GM12873 (cell line): ENCODE measurements around the gene MIPEP.

ENCODE experiments used
- CTCF ChIP-seq: IDR thresholded peaks from 2 replicates; pipeline ENCODE4 v1.5.1; 2012; ENCODE audit warnings: low read depth, mild to moderate bottlenecking, moderate library complexity, low read length, control low read depth; ENCODE audit not compliant: insufficient read depth; ENCODE audit errors: missing control alignments

MIPEP gene

GRCh38 chr13:23711355-23711754, 177.8 kb downstream of the MIPEP start:
- no peak for TF ChIP-seq CTCF

GRCh38 chr13:23710366-23710765, 178.8 kb downstream of the MIPEP start:
- no peak for TF ChIP-seq CTCF

GRCh38 chr13:23709536-23709935, 179.7 kb downstream of the MIPEP start:
- peak; percentile 29 for TF ChIP-seq CTCF

- peak; percentile 37 for TF ChIP-seq CTCF
Observed at GRCh38 chr13:23707674-23708073, 181.5 kb downstream of the MIPEP start.

GRCh38 chr13:23705583-23705982, 183.6 kb downstream of the MIPEP start:
- no peak for TF ChIP-seq CTCF

GRCh38 chr13:23703246-23703860, 185.8 kb downstream of the MIPEP start:
- no peak for TF ChIP-seq CTCF

- TF ChIP-seq CTCF: no peak
Observed at GRCh38 chr13:23701636-23702035, 187.6 kb downstream of the MIPEP start.

GRCh38 chr13:23701186-23701585, 188.0 kb downstream of the MIPEP start:
- no peak for TF ChIP-seq CTCF
